ENCODE measurements around the gene CDCA3. TPM values are rescaled to one million over a fixed set of nuclear protein-coding genes. Genes with fewer than 3 reads are reported as not detected.

Gene CDCA3
- total and polyA plus RNA-seq, 2 of the 4 experiments (the other 2 are of a cell fraction), result 23.5 to 61.0 TPM

DNA sequence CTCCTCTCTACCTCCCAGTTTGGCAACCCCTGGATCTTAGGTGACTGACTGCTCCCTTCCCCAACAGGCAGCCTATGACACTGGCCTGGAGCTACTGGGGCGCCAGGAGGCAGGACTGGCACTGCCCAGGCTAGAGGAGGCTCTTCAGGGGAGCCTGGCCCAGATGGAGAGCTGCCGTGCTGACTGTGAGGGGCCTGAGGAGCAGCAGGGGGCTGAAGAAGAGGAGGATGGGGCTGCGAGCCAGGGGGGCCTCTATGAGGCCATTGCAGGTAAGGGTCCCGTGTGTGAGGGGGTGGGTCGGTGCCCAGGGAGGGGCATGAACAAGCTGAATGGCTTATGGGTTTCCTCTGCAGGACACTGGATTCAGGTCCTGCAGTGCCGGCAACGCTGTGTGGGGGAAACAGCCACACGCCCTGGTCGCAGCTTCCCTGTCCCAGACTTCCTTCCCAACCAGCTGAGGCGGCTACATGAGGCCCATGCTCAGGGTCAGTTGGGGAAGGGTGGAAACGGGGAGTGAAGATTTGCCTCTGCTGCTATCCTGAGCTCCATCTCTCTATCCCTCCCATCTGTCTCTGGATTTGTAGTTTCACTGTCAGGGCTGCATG is 20.7 kb downstream of the CDCA3 start:
- Histone ChIP-seq H2AK9ac (replicated peaks; ENCODE audit: low read depth, low read length, poor library complexity) (peak overlapping the region; percentile 87), H3K56ac (ENCODE audit: extremely low read depth, insufficient read depth, low read length) (no peak overlapping the region), H3K9me1 (ENCODE audit: insufficient read depth, low read length) (peaks cover 6% of the 10 kb centered on the region; the same call in 1 of the 2 replicates), H3K4me2 (ENCODE audit: low read depth, low read length) (peak overlapping the region; percentile 85; the same call in 1 of the 2 replicates), H2AFZ (replicated peaks; ENCODE audit: low read length, poor library complexity) (peak overlapping the region; percentile 5), H4K91ac (ENCODE audit: insufficient read depth, low read depth, low read length) (no peak overlapping the region), H3K27me3 (ENCODE audit: control insufficient read depth, insufficient read depth, low read length) (no peaks in the 10 kb centered on the region), H3K4me3 (ENCODE audit: insufficient read depth, low read depth, low read length) (no peak overlapping the region), H2BK20ac (ENCODE audit: low read depth, low read length) (no peak overlapping the region), H4K5ac (ENCODE audit: low read depth, low read length) (peak overlapping the region; percentile 4; the same call in 1 of the 2 replicates), H3K14ac (replicated peaks; ENCODE audit: low read depth, low read length) (peak overlapping the region; percentile 41), H3K9me3 (ENCODE audit: control insufficient read depth, insufficient read depth, low read length) (no peaks in the 10 kb centered on the region), H4K8ac (ENCODE audit: low read depth in 2 of 2, low read length in 2 of 2) (peak overlapping the region in 1 of 2 experiments; percentile 70; a peak in 2 of 4 replicates), H3K4ac (ENCODE audit: low read depth, low read length) (peak overlapping the region; percentile 66), H3K79me1 (ENCODE audit: low read depth in 1 of 2, low read length in 2 of 2) (peaks cover 17 to 69% of the 10 kb centered on the region in 2 experiments), H3K23ac (ENCODE audit: low read depth, low read length) (peak overlapping the region; percentile 86; the same call in 1 of the 2 replicates), H3K36me3 (ENCODE audit: control insufficient read depth, insufficient read depth, low read length) (peaks cover 33% of the 10 kb centered on the region), H4K20me1 (ENCODE audit: insufficient read depth, low read length) (peaks cover 9% of the 10 kb centered on the region), H3K9ac (ENCODE audit: low read depth, low read length) (peak overlapping the region; percentile 92), H2BK120ac (ENCODE audit: low read depth, low read length) (no peak overlapping the region), H3K18ac (ENCODE audit: low read depth, low read length) (no peak overlapping the region), H2BK5ac (ENCODE audit: low read depth, low read length, poor library complexity, severe bottlenecking) (no peak overlapping the region), H3K27ac (ENCODE audit: insufficient read depth, low read length) (no peak overlapping the region), H2BK15ac (ENCODE audit: low read depth, low read length) (no peak overlapping the region), H2AK5ac (ENCODE audit: low read depth, low read length) (peak overlapping the region; percentile 94; the same call in 1 of the 2 replicates), H3K4me1 (ENCODE audit: control insufficient read depth, insufficient read depth, low read length) (peaks cover 10% of the 10 kb centered on the region)
- BruUV-seq (replicated peaks), result no TSS peak
- intact Hi-C loops (cut with micrococcal nuclease) (no loop called here), dilution Hi-C loops (cut with HindIII; ENCODE audit: low sequenced_read_pairs, unreplicated experiment) (no loop called here), in situ Hi-C loops (cut with MboI; ENCODE audit: low sequenced_read_pairs) (no loop called here)
- POLR2A ChIA-PET (ENCODE audit: unreplicated experiment), result interaction anchor here (1.1 to 1.4 kb wide), 2 partner anchors 21 to 37 kb away, joined by 3 to 5 read pairs; partner anchors contain the start of genes CDCA3 and TPI1
- no peak for DNase-seq
- no peak for TF ChIP-seq RAD21 (IDR thresholded peaks at IDR 0.05; ENCODE audit: low read length)
- no peak for TF ChIP-seq SMC3 (IDR thresholded peaks at IDR 0.05; ENCODE audit: low read depth, low read length)
- no peak for TF ChIP-seq MAFK (IDR thresholded peaks at IDR 0.05; ENCODE audit: low read depth, low read length)
- TF ChIP-seq FOS (IDR thresholded peaks at IDR 0.05; ENCODE audit: low read depth, low read length), result no peak
- no peak for TF ChIP-seq RFX5 (IDR thresholded peaks at IDR 0.05; ENCODE audit: low read depth, low read length)
- TF ChIP-seq RCOR1 (IDR thresholded peaks at IDR 0.05; ENCODE audit: insufficient replicate concordance, low read length), result no peak
- TF ChIP-seq, protein P1, sequence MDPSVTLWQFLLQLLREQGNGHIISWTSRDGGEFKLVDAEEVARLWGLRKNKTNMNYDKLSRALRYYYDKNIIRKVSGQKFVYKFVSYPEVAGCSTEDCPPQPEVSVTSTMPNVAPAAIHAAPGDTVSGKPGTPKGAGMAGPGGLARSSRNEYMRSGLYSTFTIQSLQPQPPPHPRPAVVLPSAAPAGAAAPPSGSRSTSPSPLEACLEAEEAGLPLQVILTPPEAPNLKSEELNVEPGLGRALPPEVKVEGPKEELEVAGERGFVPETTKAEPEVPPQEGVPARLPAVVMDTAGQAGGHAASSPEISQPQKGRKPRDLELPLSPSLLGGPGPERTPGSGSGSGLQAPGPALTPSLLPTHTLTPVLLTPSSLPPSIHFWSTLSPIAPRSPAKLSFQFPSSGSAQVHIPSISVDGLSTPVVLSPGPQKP (IDR thresholded peaks at IDR 0.05; ENCODE audit: borderline replicate concordance, low read depth, low read length), result no peak
- no peak for TF ChIP-seq MAZ (IDR thresholded peaks at IDR 0.05; ENCODE audit: borderline replicate concordance, low read depth, low read length)
- no peak for TF ChIP-seq POLR2A (IDR thresholded peaks at IDR 0.05; ENCODE audit: low read depth, low read length)
- no peak for TF ChIP-seq NFE2L2 (IDR thresholded peaks at IDR 0.05; ENCODE audit: low read depth, low read length)
- TF ChIP-seq, protein P2, sequence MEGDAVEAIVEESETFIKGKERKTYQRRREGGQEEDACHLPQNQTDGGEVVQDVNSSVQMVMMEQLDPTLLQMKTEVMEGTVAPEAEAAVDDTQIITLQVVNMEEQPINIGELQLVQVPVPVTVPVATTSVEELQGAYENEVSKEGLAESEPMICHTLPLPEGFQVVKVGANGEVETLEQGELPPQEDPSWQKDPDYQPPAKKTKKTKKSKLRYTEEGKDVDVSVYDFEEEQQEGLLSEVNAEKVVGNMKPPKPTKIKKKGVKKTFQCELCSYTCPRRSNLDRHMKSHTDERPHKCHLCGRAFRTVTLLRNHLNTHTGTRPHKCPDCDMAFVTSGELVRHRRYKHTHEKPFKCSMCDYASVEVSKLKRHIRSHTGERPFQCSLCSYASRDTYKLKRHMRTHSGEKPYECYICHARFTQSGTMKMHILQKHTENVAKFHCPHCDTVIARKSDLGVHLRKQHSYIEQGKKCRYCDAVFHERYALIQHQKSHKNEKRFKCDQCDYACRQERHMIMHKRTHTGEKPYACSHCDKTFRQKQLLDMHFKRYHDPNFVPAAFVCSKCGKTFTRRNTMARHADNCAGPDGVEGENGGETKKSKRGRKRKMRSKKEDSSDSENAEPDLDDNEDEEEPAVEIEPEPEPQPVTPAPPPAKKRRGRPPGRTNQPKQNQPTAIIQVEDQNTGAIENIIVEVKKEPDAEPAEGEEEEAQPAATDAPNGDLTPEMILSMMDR (conservative IDR thresholded peaks at IDR 0.05; ENCODE audit: low read depth, low read length), result no peak
- TF ChIP-seq CEBPB (IDR thresholded peaks at IDR 0.05; ENCODE audit: low read depth, low read length), result no peak
- TF ChIP-seq MXI1 (IDR thresholded peaks at IDR 0.05; ENCODE audit: borderline replicate concordance, low read depth, low read length), result no peak
- TF ChIP-seq BHLHE40 (IDR thresholded peaks at IDR 0.05; ENCODE audit: low read depth, low read length), result no peak
- no peak for TF ChIP-seq CHD1 (IDR thresholded peaks at IDR 0.05; ENCODE audit: low read depth, low read length)
- no CpG with 5 or more reads among the region's 11 CpGs for WGBS, 2 experiments (ENCODE audit: extremely low coverage in 2 of 2, insufficient read length in 1 of 2)
- no peak for ATAC-seq (ENCODE audit: low read depth)
- CTCF ChIA-PET, result no interaction called here
